ENCODE measurements around the gene TRIP10.
"Not testable (repeated sequence)": the region's sequence is repeated elsewhere in the genome, so short reads cannot be mapped to it uniquely, and the experiment has no call there.

Gene TRIP10

DNA sequence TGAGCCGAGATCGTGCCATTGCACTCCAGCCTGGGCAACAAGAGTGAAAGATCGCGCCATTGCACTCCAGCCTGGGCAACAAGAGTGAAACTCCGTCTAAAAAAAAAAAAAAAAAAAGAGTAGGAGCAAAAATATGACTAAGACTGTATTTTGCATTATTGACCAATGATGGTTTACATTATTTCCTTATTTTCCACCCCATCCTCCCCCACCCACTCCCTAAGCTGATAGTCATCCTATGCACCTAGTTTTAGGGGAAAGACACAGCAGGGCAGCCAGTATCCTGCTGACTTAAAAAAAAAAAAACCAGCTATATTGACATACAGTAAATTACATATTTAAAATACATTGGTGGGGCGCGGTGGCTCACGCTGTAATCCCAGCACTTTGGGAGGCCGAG, 58.2 kb downstream of the TRIP10 start:
- DNase-seq (ENCODE audit: low read depth): no peak

GRCh38 chr19:6800160-6800790, 60.8 kb downstream of the TRIP10 start:
- DNase-seq (ENCODE audit: low read depth): not testable (repeated sequence)

DNA sequence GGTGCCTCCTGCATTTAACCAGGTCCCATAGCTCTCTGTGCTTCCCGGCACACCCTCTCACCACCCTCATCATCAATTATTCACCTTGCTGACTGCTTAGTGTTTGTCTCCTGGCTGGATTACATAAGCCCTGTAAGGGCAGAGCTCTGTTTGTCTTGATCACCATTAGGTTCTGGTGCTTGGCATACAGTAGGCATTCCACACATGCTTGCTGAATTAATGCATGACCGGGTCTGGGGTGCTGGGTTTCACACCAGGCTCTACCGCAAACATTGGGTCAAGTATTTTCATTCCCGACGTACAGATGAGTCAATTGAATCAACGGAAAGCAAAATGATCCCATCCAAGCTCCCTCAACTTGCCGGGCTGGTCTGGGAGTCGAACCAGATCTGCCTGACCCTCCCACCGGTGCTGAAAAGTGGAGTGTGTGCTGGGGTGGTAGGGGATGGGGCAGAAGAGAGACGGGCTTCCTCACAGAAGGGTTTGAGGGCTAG, 61.6 kb downstream of the TRIP10 start:
- no peak for DNase-seq (ENCODE audit: low read depth)

All from activated gamma-delta T cell treated with anti-CD3 and anti-CD28 coated beads, Interleukin-2, amount 50 U/mL, for 16 hours (primary cell).